GM23338 (cell line): ENCODE data around the gene THYN1. TPM values are rescaled to one million over a fixed set of nuclear protein-coding genes. Genes with fewer than 3 reads are reported as not detected.

Experiments
- ATAC-seq: fragments of 200-7000 bp; cut with Tn5 transposase; 3 replicates; pipeline ENCODE4 v1.9.1; 2020
- DNase-seq: peaks from one replicate; pipeline ENCODE4 v3.0.0-alpha.2; 2015; ENCODE audit warnings: low spot score
- H2AFZ ChIP-seq: fragments of 200-600 bp; sonication (generic); 2 replicates; pipeline ENCODE4 v1.8.0; 2016; ENCODE audit warnings: antibody characterized with exemption, mild to moderate bottlenecking, moderate library complexity
- H3F3A ChIP-seq: fragments of 200-600 bp; sonication (generic); replicated peaks from 2 replicates; pipeline ENCODE4 v1.8.0; 2017; ENCODE audit warnings: antibody characterized with exemption, mixed run types, low read depth
- H3K27ac ChIP-seq: fragments of 200-600 bp; sonication (generic); 2 replicates; pipeline ENCODE4 v1.6.1; 2016; ENCODE audit warnings: low read depth
- H3K27me3 ChIP-seq: fragments of 200-600 bp; sonication (generic); 2 replicates; pipeline ENCODE4 v1.8.0; 2016; ENCODE audit warnings: mild to moderate bottlenecking, mixed run types, moderate library complexity; ENCODE audit not compliant: insufficient read depth
- H3K36me3 ChIP-seq: fragments of 200-600 bp; sonication (generic); 2 replicates; pipeline ENCODE4 v1.8.0; 2016; ENCODE audit warnings: mild to moderate bottlenecking; ENCODE audit not compliant: insufficient read depth
- H3K4me1 ChIP-seq: fragments of 200-600 bp; sonication (generic); 2 replicates; pipeline ENCODE4 v1.8.0; 2016; ENCODE audit warnings: mild to moderate bottlenecking, moderate library complexity; ENCODE audit not compliant: insufficient read depth
- H3K4me2 ChIP-seq: fragments of 200-600 bp; sonication (generic); 2 replicates; pipeline ENCODE4 v1.7.1; 2017; ENCODE audit warnings: mixed run types
- H3K4me3 ChIP-seq: fragments of 200-600 bp; sonication (generic); 2 replicates; pipeline ENCODE4 v1.6.1; 2016; ENCODE audit warnings: mixed run types
- H3K79me2 ChIP-seq: fragments of 200-600 bp; sonication (generic); replicated peaks from 2 replicates; pipeline ENCODE4 v1.8.0; 2017; ENCODE audit warnings: mild to moderate bottlenecking; ENCODE audit not compliant: insufficient read depth
- H3K9me2 ChIP-seq: fragments of 200-600 bp; sonication (generic); 2 replicates; pipeline ENCODE4 v1.8.0; 2017; ENCODE audit not compliant: insufficient read depth
- H4K20me1 ChIP-seq: fragments of 200-600 bp; sonication (generic); replicated peaks from 2 replicates; pipeline ENCODE4 v1.8.0; 2017; ENCODE audit warnings: mild to moderate bottlenecking; ENCODE audit not compliant: insufficient read depth
- H3K27ac Mint-ChIP-seq: 2 replicates; pipeline ENCODE4 v1.8.0; 2020; ENCODE audit warnings: inconsistent platforms, mild to moderate bottlenecking, moderate library complexity, mixed read lengths
- H3K27me3 Mint-ChIP-seq: 3 replicates; pipeline ENCODE4 v1.8.0; 2022; ENCODE audit warnings: low read depth, mild to moderate bottlenecking, moderate library complexity, mixed read lengths, inconsistent platforms; ENCODE audit not compliant: insufficient read depth, poor library complexity
- H3K36me3 Mint-ChIP-seq: 3 replicates; pipeline ENCODE4 v1.8.0; 2021; ENCODE audit warnings: low read depth, mild to moderate bottlenecking, inconsistent platforms, moderate library complexity, mixed read lengths
- H3K4me1 Mint-ChIP-seq: 3 replicates; pipeline ENCODE4 v1.8.0; 2020; ENCODE audit warnings: mild to moderate bottlenecking, inconsistent platforms, mixed read lengths
- H3K4me3 Mint-ChIP-seq: 3 replicates; pipeline ENCODE4 v1.8.0; 2021; ENCODE audit warnings: moderate library complexity, mild to moderate bottlenecking, inconsistent platforms, mixed read lengths
- H3K9me3 Mint-ChIP-seq: 3 replicates; pipeline ENCODE4 v1.8.0; 2020; ENCODE audit warnings: moderate library complexity, mild to moderate bottlenecking, inconsistent platforms, mixed read lengths
- CREB1 ChIP-seq: fragments of 250-450 bp; sonication (Bioruptor Pico); IDR thresholded peaks from 2 replicates; pipeline ENCODE4 v1.5.0; 2020; ENCODE audit warnings: low read depth, mild to moderate bottlenecking, moderate library complexity
- CTCF ChIP-seq, 2 experiments: fragments of 200-600 bp in 1 of 2; sonication (generic) in 1 of 2; conservative IDR thresholded peaks; 2 replicates each; pipeline versions ENCODE4 v1.5.1 to v1.6.1; 2016 to 2017; ENCODE audit warnings: antibody characterized with exemption in 2 of 2, low read depth in 2 of 2, mild to moderate bottlenecking in 2 of 2, moderate library complexity in 1 of 2
- ETS1 ChIP-seq: IDR thresholded peaks from 2 replicates; pipeline ENCODE4 v1.6.1; 2016; ENCODE audit warnings: antibody characterized with exemption
- EZH2 ChIP-seq: fragments of 200-600 bp; sonication (generic); IDR thresholded peaks from one replicate; pipeline ENCODE4 v1.8.0; 2017; ENCODE audit warnings: antibody characterized with exemption, mild to moderate bottlenecking, low read depth; ENCODE audit not compliant: unreplicated experiment
- EZH2phosphoT487 ChIP-seq: fragments of 200-600 bp; sonication (generic); IDR thresholded peaks from one replicate; pipeline ENCODE4 v1.8.1; 2018; ENCODE audit warnings: antibody characterized with exemption; ENCODE audit not compliant: unreplicated experiment
- JUNB ChIP-seq: IDR thresholded peaks from one replicate; pipeline ENCODE4 v1.6.1; 2016; ENCODE audit warnings: antibody characterized with exemption; ENCODE audit not compliant: unreplicated experiment
- NANOG ChIP-seq: IDR thresholded peaks from 2 replicates; pipeline ENCODE4 v1.6.1; 2016; ENCODE audit warnings: antibody characterized with exemption, borderline replicate concordance
- POLR2AphosphoS5 ChIP-seq: IDR thresholded peaks from 2 replicates; pipeline ENCODE4 v1.6.1; 2016; ENCODE audit warnings: antibody characterized with exemption, low read depth
- ZNF114 ChIP-seq: fragments of 250-450 bp; sonication (Bioruptor Pico); IDR thresholded peaks from 2 replicates; pipeline ENCODE4 v1.5.0; 2020; ENCODE audit warnings: mild to moderate bottlenecking, moderate library complexity
- polyA plus RNA-seq: library from polyadenylated mRNA; unstranded; fragments of >200 nt; fragmentation: Nextera tagmentation; extraction: Ambion mirVana; gene quantifications from 2 replicates; pipeline ENCODE4 v1.2.1, GENCODE V29; 2016
- total RNA-seq: library from RNA; depleted of rRNA; stranded (reverse); fragments of >200 nt; shearing (Covaris generic); gene quantifications from 2 replicates; pipeline ENCODE4 v1.2.3, GENCODE V29; 2014
- TF ChIP-seq, protein P1 (sequence below): fragments of 250-450 bp; sonication (Bioruptor Pico); IDR thresholded peaks from 2 replicates; pipeline ENCODE4 v1.5.0; 2020; ENCODE audit warnings: mild to moderate bottlenecking, moderate library complexity

THYN1 gene
- total and polyA plus RNA-seq, 2 experiments from 2014 or later = 116 to 216 TPM

DNA sequence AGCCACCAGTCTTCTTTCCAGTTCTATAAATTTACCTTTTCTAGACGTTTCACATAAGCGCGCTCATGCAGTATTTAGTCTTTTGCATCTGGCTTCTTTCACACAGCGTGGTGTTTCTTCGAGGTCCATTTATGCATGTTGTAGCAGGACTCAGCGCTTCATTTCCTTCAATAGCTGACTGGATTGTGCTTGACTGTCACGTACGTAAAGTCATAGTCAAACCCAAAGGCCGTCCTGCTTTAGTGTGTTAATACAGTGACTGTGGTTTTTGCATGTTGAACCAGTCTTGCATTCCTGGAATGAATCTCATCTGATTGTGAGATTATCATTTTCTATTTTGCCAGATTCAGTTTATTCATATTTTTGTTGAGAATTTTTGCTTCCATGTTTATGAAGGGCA lies 41.5 kb upstream of the THYN1 start:
- H3K4me2 ChIP-seq = no peak overlapping the region
- no peaks in the 10 kb centered on the region for H3K4me1 ChIP-seq
- no peak for DNase-seq
- H3K27ac Mint-ChIP-seq = no peak overlapping the region
- no peak overlapping the region for H3K27ac ChIP-seq
- no peak overlapping the region for H3K4me3 Mint-ChIP-seq
- no peak for ATAC-seq
- TF ChIP-seq EZH2phosphoT487 (no peak), POLR2AphosphoS5 (no peak), CTCF (conservative IDR thresholded peaks at IDR 0.05; ENCODE audit: low read depth in 2 of 2) (no peak), ETS1 (no peak), JUNB (no peak), NANOG (no peak), ZNF114 (CRISPR knock-in tag) (no peak), CREB1 (CRISPR knock-in tag) (no peak), EZH2 (no peak)
- TF ChIP-seq, protein P1, sequence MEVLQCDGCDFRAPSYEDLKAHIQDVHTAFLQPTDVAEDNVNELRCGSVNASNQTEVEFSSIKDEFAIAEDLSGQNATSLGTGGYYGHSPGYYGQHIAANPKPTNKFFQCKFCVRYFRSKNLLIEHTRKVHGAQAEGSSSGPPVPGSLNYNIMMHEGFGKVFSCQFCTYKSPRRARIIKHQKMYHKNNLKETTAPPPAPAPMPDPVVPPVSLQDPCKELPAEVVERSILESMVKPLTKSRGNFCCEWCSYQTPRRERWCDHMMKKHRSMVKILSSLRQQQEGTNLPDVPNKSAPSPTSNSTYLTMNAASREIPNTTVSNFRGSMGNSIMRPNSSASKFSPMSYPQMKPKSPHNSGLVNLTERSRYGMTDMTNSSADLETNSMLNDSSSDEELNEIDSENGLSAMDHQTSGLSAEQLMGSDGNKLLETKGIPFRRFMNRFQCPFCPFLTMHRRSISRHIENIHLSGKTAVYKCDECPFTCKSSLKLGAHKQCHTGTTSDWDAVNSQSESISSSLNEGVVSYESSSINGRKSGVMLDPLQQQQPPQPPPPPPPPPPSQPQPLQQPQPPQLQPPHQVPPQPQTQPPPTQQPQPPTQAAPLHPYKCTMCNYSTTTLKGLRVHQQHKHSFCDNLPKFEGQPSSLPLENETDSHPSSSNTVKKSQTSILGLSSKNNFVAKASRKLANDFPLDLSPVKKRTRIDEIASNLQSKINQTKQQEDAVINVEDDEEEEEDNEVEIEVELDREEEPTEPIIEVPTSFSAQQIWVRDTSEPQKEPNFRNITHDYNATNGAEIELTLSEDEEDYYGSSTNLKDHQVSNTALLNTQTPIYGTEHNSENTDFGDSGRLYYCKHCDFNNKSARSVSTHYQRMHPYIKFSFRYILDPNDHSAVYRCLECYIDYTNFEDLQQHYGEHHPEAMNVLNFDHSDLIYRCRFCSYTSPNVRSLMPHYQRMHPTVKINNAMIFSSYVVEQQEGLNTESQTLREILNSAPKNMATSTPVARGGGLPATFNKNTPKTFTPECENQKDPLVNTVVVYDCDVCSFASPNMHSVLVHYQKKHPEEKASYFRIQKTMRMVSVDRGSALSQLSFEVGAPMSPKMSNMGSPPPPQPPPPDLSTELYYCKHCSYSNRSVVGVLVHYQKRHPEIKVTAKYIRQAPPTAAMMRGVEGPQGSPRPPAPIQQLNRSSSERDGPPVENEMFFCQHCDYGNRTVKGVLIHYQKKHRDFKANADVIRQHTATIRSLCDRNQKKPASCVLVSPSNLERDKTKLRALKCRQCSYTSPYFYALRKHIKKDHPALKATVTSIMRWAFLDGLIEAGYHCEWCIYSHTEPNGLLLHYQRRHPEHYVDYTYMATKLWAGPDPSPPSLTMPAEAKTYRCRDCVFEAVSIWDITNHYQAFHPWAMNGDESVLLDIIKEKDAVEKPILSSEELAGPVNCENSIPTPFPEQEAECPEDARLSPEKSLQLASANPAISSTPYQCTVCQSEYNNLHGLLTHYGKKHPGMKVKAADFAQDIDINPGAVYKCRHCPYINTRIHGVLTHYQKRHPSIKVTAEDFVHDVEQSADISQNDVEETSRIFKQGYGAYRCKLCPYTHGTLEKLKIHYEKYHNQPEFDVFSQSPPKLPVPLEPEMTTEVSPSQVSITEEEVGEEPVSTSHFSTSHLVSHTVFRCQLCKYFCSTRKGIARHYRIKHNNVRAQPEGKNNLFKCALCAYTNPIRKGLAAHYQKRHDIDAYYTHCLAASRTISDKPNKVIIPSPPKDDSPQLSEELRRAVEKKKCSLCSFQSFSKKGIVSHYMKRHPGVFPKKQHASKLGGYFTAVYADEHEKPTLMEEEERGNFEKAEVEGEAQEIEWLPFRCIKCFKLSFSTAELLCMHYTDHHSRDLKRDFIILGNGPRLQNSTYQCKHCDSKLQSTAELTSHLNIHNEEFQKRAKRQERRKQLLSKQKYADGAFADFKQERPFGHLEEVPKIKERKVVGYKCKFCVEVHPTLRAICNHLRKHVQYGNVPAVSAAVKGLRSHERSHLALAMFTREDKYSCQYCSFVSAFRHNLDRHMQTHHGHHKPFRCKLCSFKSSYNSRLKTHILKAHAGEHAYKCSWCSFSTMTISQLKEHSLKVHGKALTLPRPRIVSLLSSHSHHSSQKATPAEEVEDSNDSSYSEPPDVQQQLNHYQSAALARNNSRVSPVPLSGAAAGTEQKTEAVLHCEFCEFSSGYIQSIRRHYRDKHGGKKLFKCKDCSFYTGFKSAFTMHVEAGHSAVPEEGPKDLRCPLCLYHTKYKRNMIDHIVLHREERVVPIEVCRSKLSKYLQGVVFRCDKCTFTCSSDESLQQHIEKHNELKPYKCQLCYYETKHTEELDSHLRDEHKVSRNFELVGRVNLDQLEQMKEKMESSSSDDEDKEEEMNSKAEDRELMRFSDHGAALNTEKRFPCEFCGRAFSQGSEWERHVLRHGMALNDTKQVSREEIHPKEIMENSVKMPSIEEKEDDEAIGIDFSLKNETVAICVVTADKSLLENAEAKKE (CRISPR knock-in tag) = no peak
- no peak overlapping the region for H2AFZ ChIP-seq
- H3K9me2 ChIP-seq = no peaks in the 10 kb centered on the region
- no peaks in the 10 kb centered on the region for H3K79me2 ChIP-seq
- peaks cover 6% of the 10 kb centered on the region for H3K4me1 Mint-ChIP-seq
- no peaks in the 10 kb centered on the region for H3F3A ChIP-seq
- no peaks in the 10 kb centered on the region for H3K27me3 ChIP-seq
- peaks cover 18% of the 10 kb centered on the region for H3K36me3 ChIP-seq
- peaks cover 9% of the 10 kb centered on the region for H3K27me3 Mint-ChIP-seq
- H3K36me3 Mint-ChIP-seq = peaks cover 66% of the 10 kb centered on the region
- H3K4me3 ChIP-seq = no peak overlapping the region
- no peaks in the 10 kb centered on the region for H4K20me1 ChIP-seq
- no peaks in the 10 kb centered on the region for H3K9me3 Mint-ChIP-seq
